HL-60 (cell line): ENCODE results near the gene LIPI.

Experiments
- DNase-seq, 2 experiments: peaks; one replicate each; pipeline ENCODE4 v3.0.0-alpha.2; 2010 to 2020; ENCODE audit warnings: low read depth in 1 of 2, low spot score in 1 of 2
- H3K27ac ChIP-seq: fragments of 250-450 bp; sonication (Bioruptor Pico); replicated peaks from 2 replicates; pipeline ENCODE4 v1.5.1; 2020; ENCODE audit warnings: mild to moderate bottlenecking, moderate library complexity
- H3K27me3 ChIP-seq: fragments of 250-450 bp; sonication (Bioruptor Pico); 2 replicates; pipeline ENCODE4 v1.5.1; 2021; ENCODE audit warnings: mild to moderate bottlenecking, moderate library complexity; ENCODE audit not compliant: insufficient read depth, poor library complexity, severe bottlenecking
- H3K4me3 ChIP-seq: replicated peaks from 2 replicates; pipeline ENCODE4 v1.5.1; 2011; ENCODE audit warnings: mild to moderate bottlenecking, control low read depth, low read length; ENCODE audit not compliant: insufficient read depth
- CTCF ChIP-seq: IDR thresholded peaks from one replicate; pipeline ENCODE4 v1.5.1; 2011; ENCODE audit warnings: low read length, control low read depth, inconsistent platforms; ENCODE audit not compliant: insufficient read depth
- GABPA ChIP-seq: IDR thresholded peaks from 2 replicates; pipeline ENCODE4 v1.6.1; 2012; ENCODE audit warnings: low read depth
- POLR2AphosphoS5 ChIP-seq: IDR thresholded peaks from 2 replicates; pipeline ENCODE4 v1.6.1; 2012; ENCODE audit warnings: low read depth
- SPI1 ChIP-seq: IDR thresholded peaks from 2 replicates; pipeline ENCODE4 v1.6.1; 2012; ENCODE audit warnings: low read depth, mild to moderate bottlenecking, borderline replicate concordance
- TF ChIP-seq, protein P1 (sequence below): IDR thresholded peaks from 2 replicates; pipeline ENCODE4 v1.6.1; 2012; ENCODE audit warnings: low read depth; ENCODE audit not compliant: insufficient replicate concordance

The LIPI gene

GRCh38 chr21:14073615-14074014 is 137.1 kb downstream of the LIPI start:
- TF ChIP-seq CTCF = no peak
- TF ChIP-seq POLR2AphosphoS5 = no peak
- no peak for TF ChIP-seq GABPA
- no peak for TF ChIP-seq SPI1
- TF ChIP-seq, protein P1, sequence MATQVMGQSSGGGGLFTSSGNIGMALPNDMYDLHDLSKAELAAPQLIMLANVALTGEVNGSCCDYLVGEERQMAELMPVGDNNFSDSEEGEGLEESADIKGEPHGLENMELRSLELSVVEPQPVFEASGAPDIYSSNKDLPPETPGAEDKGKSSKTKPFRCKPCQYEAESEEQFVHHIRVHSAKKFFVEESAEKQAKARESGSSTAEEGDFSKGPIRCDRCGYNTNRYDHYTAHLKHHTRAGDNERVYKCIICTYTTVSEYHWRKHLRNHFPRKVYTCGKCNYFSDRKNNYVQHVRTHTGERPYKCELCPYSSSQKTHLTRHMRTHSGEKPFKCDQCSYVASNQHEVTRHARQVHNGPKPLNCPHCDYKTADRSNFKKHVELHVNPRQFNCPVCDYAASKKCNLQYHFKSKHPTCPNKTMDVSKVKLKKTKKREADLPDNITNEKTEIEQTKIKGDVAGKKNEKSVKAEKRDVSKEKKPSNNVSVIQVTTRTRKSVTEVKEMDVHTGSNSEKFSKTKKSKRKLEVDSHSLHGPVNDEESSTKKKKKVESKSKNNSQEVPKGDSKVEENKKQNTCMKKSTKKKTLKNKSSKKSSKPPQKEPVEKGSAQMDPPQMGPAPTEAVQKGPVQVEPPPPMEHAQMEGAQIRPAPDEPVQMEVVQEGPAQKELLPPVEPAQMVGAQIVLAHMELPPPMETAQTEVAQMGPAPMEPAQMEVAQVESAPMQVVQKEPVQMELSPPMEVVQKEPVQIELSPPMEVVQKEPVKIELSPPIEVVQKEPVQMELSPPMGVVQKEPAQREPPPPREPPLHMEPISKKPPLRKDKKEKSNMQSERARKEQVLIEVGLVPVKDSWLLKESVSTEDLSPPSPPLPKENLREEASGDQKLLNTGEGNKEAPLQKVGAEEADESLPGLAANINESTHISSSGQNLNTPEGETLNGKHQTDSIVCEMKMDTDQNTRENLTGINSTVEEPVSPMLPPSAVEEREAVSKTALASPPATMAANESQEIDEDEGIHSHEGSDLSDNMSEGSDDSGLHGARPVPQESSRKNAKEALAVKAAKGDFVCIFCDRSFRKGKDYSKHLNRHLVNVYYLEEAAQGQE = no peak
- Histone ChIP-seq H3K4me3 (no peak overlapping the region), H3K27ac (no peak overlapping the region), H3K27me3 (no peaks in the 10 kb centered on the region)
- DNase-seq = no peak

DNA sequence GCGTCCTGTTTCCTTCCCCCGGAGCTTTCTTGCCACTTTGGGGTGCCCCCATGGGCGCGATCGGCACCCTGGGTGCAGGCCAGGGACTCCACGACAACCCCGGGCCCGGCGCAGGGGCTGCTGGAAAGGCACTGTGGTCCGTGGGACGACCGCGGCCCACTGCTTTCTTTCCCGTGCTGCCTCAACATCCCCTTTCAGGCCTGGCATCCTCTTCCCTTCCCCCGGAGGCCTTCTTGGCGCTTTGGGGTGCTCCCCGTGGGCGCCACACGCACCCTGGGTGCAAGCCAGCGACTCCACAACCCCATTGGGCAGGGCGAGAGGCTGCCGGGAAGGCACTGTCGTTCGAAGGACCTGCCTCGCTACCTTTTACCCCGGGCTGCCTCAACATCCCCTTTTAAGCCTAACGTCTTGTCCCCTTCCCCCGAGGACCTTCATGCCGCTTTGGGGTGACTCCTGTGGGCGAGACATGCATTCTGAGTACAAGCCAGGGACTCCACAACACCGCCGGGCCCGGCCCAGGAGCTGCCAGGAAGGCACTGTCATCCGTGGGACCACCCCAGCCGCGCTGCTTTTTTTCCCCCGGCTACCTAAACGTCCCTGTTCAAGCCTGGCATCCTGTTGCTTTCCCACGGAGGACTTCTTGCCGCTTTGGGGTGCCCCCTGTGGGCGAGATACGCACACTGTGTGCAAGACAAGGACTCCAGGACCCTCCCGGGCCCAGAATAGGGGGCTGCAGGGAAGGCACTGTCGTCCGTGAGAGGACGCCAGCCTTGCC is 137.8 kb downstream of the LIPI start:
- TF ChIP-seq POLR2AphosphoS5 (no peak), CTCF (no peak), SPI1 (no peak), GABPA (no peak)
- TF ChIP-seq, protein P1 = no peak
- H3K4me3 ChIP-seq = no peak overlapping the region
- H3K27me3 ChIP-seq = no peaks in the 10 kb centered on the region
- H3K27ac ChIP-seq = no peak overlapping the region
- DNase-seq = no peak

- Histone ChIP-seq H3K4me3 (no peak overlapping the region), H3K27me3 (no peaks in the 10 kb centered on the region), H3K27ac (no peak overlapping the region)
- no peak for TF ChIP-seq SPI1
- TF ChIP-seq GABPA = no peak
- DNase-seq = no peak
Observed at GRCh38 chr21:14071902-14072734, 138.6 kb downstream of the LIPI start.

- Histone ChIP-seq H3K4me3 (no peak overlapping the region), H3K27ac (no peak overlapping the region), H3K27me3 (no peaks in the 10 kb centered on the region)
- TF ChIP-seq GABPA (no peak), POLR2AphosphoS5 (no peak), CTCF (no peak), SPI1 (no peak)
- TF ChIP-seq, protein P1 = no peak
- no peak for DNase-seq
Observed at GRCh38 chr21:14070968-14071367, 139.8 kb downstream of the LIPI start.
